Measurements from ENCODE around the gene LURAP1L. TPM values are rescaled to one million over a fixed set of nuclear protein-coding genes. Genes with fewer than 3 reads are reported as not detected.

The LURAP1L gene
- total RNA-seq, 1 donor from 2014 or later, result 43.7 TPM

DNA sequence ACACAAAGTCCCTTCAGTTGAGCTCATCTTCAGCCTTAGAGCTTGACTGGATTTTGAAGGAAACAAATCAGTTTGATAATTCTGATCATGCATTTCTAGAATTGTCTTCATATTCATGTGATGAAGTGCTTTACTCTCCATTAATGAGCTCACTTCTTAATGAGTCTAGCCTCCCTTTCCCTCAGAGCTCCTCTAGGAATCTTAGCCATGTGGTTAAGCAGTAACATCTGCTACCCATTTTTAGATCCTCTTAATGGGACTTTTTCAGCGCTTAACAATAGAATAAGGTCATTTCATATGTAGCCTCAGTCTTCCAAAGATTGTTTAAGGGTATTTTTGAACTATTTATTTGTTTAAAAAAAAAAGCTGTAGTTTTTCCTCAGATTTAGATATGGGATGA lies 36.9 kb upstream of the LURAP1L start:
- Histone ChIP-seq H3K36me3 (ENCODE audit: control insufficient read depth, insufficient read depth, low read length) (no peaks in the 10 kb centered on the region), H3K27me3 (ENCODE audit: control insufficient read depth, insufficient read depth, low read length) (no peaks in the 10 kb centered on the region), H3K4me3 (ENCODE audit: low read depth, low read length) (no peak overlapping the region)
- DNase-seq (ENCODE audit: low read depth) (no peak), FAIRE-seq (no peak)
- TF ChIP-seq, protein P1, sequence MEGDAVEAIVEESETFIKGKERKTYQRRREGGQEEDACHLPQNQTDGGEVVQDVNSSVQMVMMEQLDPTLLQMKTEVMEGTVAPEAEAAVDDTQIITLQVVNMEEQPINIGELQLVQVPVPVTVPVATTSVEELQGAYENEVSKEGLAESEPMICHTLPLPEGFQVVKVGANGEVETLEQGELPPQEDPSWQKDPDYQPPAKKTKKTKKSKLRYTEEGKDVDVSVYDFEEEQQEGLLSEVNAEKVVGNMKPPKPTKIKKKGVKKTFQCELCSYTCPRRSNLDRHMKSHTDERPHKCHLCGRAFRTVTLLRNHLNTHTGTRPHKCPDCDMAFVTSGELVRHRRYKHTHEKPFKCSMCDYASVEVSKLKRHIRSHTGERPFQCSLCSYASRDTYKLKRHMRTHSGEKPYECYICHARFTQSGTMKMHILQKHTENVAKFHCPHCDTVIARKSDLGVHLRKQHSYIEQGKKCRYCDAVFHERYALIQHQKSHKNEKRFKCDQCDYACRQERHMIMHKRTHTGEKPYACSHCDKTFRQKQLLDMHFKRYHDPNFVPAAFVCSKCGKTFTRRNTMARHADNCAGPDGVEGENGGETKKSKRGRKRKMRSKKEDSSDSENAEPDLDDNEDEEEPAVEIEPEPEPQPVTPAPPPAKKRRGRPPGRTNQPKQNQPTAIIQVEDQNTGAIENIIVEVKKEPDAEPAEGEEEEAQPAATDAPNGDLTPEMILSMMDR (IDR thresholded peaks at IDR 0.05; ENCODE audit: insufficient read depth, low read length, severe bottlenecking), result no peak

DNA sequence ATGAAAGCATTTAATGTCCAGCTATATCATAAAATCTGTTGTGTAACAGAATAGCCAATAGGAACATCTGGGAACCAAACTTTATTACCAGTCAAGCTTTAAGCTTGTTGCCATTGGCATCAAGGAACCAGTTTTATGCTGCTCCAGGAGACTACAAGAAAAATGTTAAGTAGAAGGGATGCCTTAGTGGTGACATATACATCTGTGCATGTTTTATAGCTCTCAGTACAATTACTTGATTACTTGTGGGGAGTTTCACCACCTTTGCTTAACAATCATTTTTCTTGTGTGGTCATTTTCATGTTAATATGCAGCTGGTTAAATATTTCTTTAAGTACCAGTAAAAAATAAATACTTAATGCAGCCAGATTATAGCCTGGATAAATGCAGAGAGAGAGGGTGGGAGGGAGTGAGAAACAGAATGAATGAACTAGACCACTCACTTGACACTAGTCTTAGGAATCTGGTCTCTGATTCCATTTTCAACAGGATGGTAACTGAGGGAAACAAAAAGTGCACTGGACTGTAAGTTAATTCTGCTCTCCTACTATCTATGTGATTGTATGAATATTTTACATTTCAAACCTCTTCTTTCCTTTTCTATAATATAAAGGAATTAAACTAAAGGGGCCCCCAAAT lies 35.7 kb upstream of the LURAP1L start:
- no peaks in the 10 kb centered on the region for H3K27me3 ChIP-seq (ENCODE audit: control insufficient read depth, insufficient read depth, low read length)
- FAIRE-seq (no peak), DNase-seq (ENCODE audit: low read depth) (peak; percentile 41)
- H3K4me3 ChIP-seq (ENCODE audit: low read depth, low read length), result no peak overlapping the region
- TF ChIP-seq, protein P1 (IDR thresholded peaks at IDR 0.05; ENCODE audit: insufficient read depth, low read length, severe bottlenecking), result no peak
- H3K36me3 ChIP-seq (ENCODE audit: control insufficient read depth, insufficient read depth, low read length), result no peaks in the 10 kb centered on the region

DNA sequence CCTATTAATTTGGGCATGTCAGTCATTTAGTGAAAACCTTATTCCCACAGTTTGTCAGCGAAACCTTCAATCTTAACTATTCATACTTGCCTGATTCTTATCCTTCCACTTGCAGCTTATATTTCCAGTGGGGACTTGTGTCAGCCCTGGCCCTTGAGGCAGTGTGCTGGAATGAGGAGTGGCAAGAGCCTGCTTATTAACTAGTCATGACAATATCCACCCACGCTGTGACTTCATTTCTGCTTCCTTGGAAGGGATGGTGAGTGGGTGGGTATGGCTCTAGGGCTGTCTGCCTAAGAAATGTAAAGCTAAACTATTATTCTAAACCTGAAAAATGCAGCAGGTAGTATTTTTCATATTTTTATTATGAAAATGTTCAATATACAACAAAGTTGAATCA lies 34.0 kb upstream of the LURAP1L start:
- Histone ChIP-seq H3K27me3 (ENCODE audit: control insufficient read depth, insufficient read depth, low read length) (no peaks in the 10 kb centered on the region), H3K4me3 (ENCODE audit: low read depth, low read length) (no peak overlapping the region), H3K36me3 (ENCODE audit: control insufficient read depth, insufficient read depth, low read length) (no peaks in the 10 kb centered on the region)
- TF ChIP-seq, protein P1 (IDR thresholded peaks at IDR 0.05; ENCODE audit: insufficient read depth, low read length, severe bottlenecking), result no peak
- DNase-seq (ENCODE audit: low read depth) (peak; percentile 96), FAIRE-seq (no peak)

DNA sequence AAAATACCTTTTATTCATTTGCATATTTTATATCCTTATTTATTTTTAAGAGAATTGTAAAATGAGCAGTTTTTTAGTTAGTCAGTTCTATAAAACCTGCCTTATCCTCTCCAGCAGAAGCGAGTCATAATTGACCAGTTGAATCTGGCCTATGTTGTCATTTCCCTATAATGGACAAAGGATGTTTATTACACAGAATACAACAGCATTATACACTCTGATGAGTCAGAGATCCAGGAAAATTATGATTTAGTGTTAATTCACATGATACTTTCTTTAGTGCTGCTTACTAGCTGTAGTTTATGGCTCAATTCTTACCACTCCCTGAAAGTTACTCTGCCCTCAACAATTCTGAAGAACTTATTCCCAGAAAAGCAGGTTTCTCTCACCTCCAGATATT lies 26.8 kb upstream of the LURAP1L start:
- FAIRE-seq, result no peak
- TF ChIP-seq, protein P1 (IDR thresholded peaks at IDR 0.05; ENCODE audit: insufficient read depth, low read length, severe bottlenecking), result no peak
- H3K27me3 ChIP-seq (ENCODE audit: control insufficient read depth, insufficient read depth, low read length), result no peaks in the 10 kb centered on the region
- no peaks in the 10 kb centered on the region for H3K36me3 ChIP-seq (ENCODE audit: control insufficient read depth, insufficient read depth, low read length)
- no peak overlapping the region for H3K4me3 ChIP-seq (ENCODE audit: low read depth, low read length)
- peak; percentile 89 for DNase-seq (ENCODE audit: low read depth)

DNA sequence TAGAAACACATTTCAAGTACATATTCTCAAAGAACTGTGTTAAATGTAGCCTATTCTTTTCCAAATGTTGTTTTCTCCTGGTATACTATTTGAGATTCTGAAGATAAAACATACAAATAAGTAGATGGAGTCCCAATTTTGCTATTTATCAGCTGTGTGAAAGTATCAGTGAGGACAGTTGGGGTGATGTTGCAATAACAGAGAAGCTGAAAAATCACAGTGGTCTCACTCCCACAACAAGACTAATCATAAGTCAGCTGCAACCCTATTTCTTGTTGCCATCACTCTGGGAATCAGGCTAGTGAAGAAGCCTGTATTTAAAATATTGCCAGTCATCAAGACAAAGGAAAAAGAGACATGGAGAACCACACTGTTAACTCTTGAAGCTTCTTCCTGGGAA lies 25.9 kb upstream of the LURAP1L start:
- Histone ChIP-seq H3K27me3 (ENCODE audit: control insufficient read depth, insufficient read depth, low read length) (no peaks in the 10 kb centered on the region), H3K4me3 (ENCODE audit: low read depth, low read length) (no peak overlapping the region), H3K36me3 (ENCODE audit: control insufficient read depth, insufficient read depth, low read length) (no peaks in the 10 kb centered on the region)
- no peak for DNase-seq (ENCODE audit: low read depth)
- no peak for FAIRE-seq
- TF ChIP-seq, protein P1 (IDR thresholded peaks at IDR 0.05; ENCODE audit: insufficient read depth, low read length, severe bottlenecking), result no peak

DNA sequence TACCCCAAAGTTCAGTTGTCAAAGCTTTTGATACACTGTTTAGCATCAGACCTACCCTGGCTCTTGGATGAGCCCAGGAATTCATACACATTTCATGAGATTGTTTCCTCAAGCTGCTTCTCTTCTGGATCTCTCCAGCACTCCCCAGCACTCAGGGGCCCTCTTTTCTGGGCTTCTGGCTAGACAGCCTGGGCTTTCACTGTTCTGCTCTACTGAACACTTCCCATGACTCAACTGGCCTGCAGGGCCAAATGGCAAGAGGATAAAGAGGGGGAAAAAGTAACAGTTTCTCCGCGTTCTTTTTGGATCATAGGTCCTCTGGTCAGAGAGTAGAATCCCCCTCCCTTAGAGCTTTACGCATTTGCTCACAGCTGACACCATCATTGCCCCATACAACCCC lies 20.9 kb upstream of the LURAP1L start:
- Histone ChIP-seq H3K36me3 (ENCODE audit: control insufficient read depth, insufficient read depth, low read length) (no peaks in the 10 kb centered on the region), H3K27me3 (ENCODE audit: control insufficient read depth, insufficient read depth, low read length) (no peaks in the 10 kb centered on the region), H3K4me3 (ENCODE audit: low read depth, low read length) (no peak overlapping the region)
- no peak for DNase-seq (ENCODE audit: low read depth)
- TF ChIP-seq, protein P1 (IDR thresholded peaks at IDR 0.05; ENCODE audit: insufficient read depth, low read length, severe bottlenecking), result no peak
- peak; percentile 80 for FAIRE-seq

Measured in bronchial epithelial cell (primary cell).